Epithelial cell of esophagus (primary cell): ENCODE results near the gene CCNY.
A peak's percentile ranks its signal among the peaks of the same experiment; 100 is the strongest.

Experiments
- DNase-seq: peaks from one replicate; pipeline ENCODE4 v3.0.0; 2010; ENCODE audit warnings: low read depth
- H3K4me3 ChIP-seq: 2 replicates; pipeline ENCODE4 v1.5.1; 2011; ENCODE audit warnings: mild to moderate bottlenecking, low read length, control low read depth
- CTCF ChIP-seq: IDR thresholded peaks from 2 replicates; pipeline ENCODE4 v1.5.1; 2011; ENCODE audit warnings: low read depth, mild to moderate bottlenecking, low read length, control low read depth, inconsistent platforms; ENCODE audit not compliant: insufficient read depth; ENCODE audit errors: missing control alignments

CCNY gene

GRCh38 chr10:35495521-35496119, 159.3 kb downstream of the CCNY start:
- no peak overlapping the region for H3K4me3 ChIP-seq
- no peak for DNase-seq
- no peak for TF ChIP-seq CTCF

- no peak overlapping the region for H3K4me3 ChIP-seq
- DNase-seq: no peak
- TF ChIP-seq CTCF: no peak
These were observed 161.6 kb downstream of the CCNY start for GRCh38 chr10:35497909-35498308.

GRCh38 chr10:35498693-35499092, 162.4 kb downstream of the CCNY start:
- no peak overlapping the region for H3K4me3 ChIP-seq
- DNase-seq: peak; percentile 43
- TF ChIP-seq CTCF: no peak

- peak; percentile 32 for TF ChIP-seq CTCF
- no peak overlapping the region for H3K4me3 ChIP-seq
- no peak for DNase-seq
These were observed 165.6 kb downstream of the CCNY start for GRCh38 chr10:35501923-35502322.

- DNase-seq: no peak
- H3K4me3 ChIP-seq: no peak overlapping the region
- TF ChIP-seq CTCF: no peak
These were observed 166.4 kb downstream of the CCNY start for GRCh38 chr10:35502692-35503091.

- no peak for DNase-seq
- no peak overlapping the region for H3K4me3 ChIP-seq
- TF ChIP-seq CTCF: no peak
These were observed 167.3 kb downstream of the CCNY start for GRCh38 chr10:35503578-35503977.

GRCh38 chr10:35504132-35504531, 167.8 kb downstream of the CCNY start:
- DNase-seq: no peak
- H3K4me3 ChIP-seq: no peak overlapping the region
- TF ChIP-seq CTCF: no peak
